Hematopoietic multipotent progenitor cell treated with erythropoietin and hydrocortisone succinate and interleukin-3 and kit ligand, for 17 days (in vitro differentiated cells): ENCODE data around the gene ENAH.
"Not testable (repeated sequence)": the region's sequence is repeated elsewhere in the genome, so short reads cannot be mapped to it uniquely, and the experiment has no call there.

Experiments used
- DNase-seq: peaks from one replicate; pipeline ENCODE4 v3.0.0-alpha.2; 2015; ENCODE audit warnings: low spot score

ENAH gene

GRCh38 chr1:225674381-225674780 lies 21.5 kb upstream of the ENAH start:
- DNase-seq = no peak

GRCh38 chr1:225670806-225671733 lies 18.1 kb upstream of the ENAH start:
- no peak for DNase-seq

GRCh38 chr1:225670356-225670755 lies 17.4 kb upstream of the ENAH start:
- no peak for DNase-seq

GRCh38 chr1:225668222-225668621 lies 15.3 kb upstream of the ENAH start:
- DNase-seq = no peak

GRCh38 chr1:225667362-225667761 lies 14.4 kb upstream of the ENAH start:
- no peak for DNase-seq

- no peak for DNase-seq
These were observed 13.6 kb upstream of the ENAH start for GRCh38 chr1:225666495-225666894.

- DNase-seq = no peak
These were observed 11.8 kb upstream of the ENAH start for GRCh38 chr1:225664762-225665161.

GRCh38 chr1:225662155-225662554 lies 9.2 kb upstream of the ENAH start:
- no peak for DNase-seq

GRCh38 chr1:225660544-225660946 lies 7.6 kb upstream of the ENAH start:
- no peak for DNase-seq

- DNase-seq = no peak
These were observed 5.1 kb upstream of the ENAH start for GRCh38 chr1:225658041-225658440.

- no peak for DNase-seq
These were observed 4.6 kb upstream of the ENAH start for GRCh38 chr1:225657462-225657989.

GRCh38 chr1:225656259-225656655 lies 3.3 kb upstream of the ENAH start:
- DNase-seq = not testable (repeated sequence)

- no peak for DNase-seq
These were observed 2.8 kb upstream of the ENAH start for GRCh38 chr1:225655509-225656258.

- DNase-seq = no peak
These were observed 2.0 kb upstream of the ENAH start for GRCh38 chr1:225654688-225655508.

- no peak for DNase-seq
These were observed 1.3 kb upstream of the ENAH start for GRCh38 chr1:225654277-225654597.

- no peak for DNase-seq
These were observed 747 bp upstream of the ENAH start for GRCh38 chr1:225653463-225654276.

GRCh38 chr1:225651872-225652728 lies 823 bp downstream of the ENAH start:
- no peak for DNase-seq

- no peak for DNase-seq
These were observed 1.5 kb downstream of the ENAH start for GRCh38 chr1:225651376-225651871.

GRCh38 chr1:225650179-225650578 lies 2.7 kb downstream of the ENAH start:
- no peak for DNase-seq
